ENCODE measurements around the gene MLX.

- TF ChIP-seq, protein P1, sequence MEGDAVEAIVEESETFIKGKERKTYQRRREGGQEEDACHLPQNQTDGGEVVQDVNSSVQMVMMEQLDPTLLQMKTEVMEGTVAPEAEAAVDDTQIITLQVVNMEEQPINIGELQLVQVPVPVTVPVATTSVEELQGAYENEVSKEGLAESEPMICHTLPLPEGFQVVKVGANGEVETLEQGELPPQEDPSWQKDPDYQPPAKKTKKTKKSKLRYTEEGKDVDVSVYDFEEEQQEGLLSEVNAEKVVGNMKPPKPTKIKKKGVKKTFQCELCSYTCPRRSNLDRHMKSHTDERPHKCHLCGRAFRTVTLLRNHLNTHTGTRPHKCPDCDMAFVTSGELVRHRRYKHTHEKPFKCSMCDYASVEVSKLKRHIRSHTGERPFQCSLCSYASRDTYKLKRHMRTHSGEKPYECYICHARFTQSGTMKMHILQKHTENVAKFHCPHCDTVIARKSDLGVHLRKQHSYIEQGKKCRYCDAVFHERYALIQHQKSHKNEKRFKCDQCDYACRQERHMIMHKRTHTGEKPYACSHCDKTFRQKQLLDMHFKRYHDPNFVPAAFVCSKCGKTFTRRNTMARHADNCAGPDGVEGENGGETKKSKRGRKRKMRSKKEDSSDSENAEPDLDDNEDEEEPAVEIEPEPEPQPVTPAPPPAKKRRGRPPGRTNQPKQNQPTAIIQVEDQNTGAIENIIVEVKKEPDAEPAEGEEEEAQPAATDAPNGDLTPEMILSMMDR (IDR thresholded peaks at IDR 0.05; ENCODE audit: low read depth, low read length), result no peak
- no peak for TF ChIP-seq POLR2A (IDR thresholded peaks at IDR 0.05; ENCODE audit: extremely low read depth, insufficient read length)
Measured at GRCh38 chr17:42548070-42548837, 18.6 kb upstream of the MLX start.

All from NB4 (cell line).